ENCODE results near the gene SLC24A3.

Gene SLC24A3

DNA sequence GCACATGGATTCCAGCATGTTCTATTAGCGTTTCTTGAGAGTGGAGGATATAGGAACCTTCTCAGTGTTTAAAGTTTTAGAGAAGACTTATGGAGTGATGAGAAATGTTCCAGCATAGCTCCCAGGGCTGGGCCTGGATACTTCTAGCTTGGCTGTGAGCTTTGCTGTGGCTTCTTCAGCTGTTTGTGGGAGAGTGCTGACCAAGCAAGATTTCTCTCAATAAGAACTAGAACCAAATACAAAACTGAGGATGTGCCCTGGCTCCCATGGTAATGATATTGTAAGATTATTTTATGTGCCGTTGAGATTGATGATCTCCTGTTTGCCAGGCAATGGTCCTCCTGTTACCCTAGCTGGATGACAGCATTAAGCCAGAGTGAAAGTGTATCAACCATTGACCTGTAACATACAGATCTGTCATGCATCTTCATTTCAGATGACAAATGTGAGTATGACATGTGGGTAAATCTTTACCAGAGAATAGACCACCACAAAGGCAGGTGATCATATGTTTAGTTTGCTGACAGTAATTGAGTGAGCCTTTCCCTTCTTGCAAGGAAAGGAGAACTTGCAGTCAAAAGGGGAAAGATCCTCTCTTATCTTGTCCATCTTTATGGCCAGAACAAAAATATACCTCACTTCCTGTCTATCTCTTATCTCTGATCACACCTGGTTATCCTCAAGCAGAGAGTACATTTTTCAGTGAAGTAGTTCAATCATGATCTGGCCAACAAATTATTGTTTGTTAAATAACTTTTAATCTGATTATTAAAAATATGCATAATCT lies 180.1 kb downstream of the SLC24A3 start:
- no peak for DNase-seq

GRCh38 chr20:19396460-19397081 lies 184.1 kb downstream of the SLC24A3 start:
- no peak for DNase-seq

- DNase-seq = no peak
These were observed 184.8 kb downstream of the SLC24A3 start for GRCh38 chr20:19397226-19397625.

- no peak for DNase-seq
These were observed 185.2 kb downstream of the SLC24A3 start for GRCh38 chr20:19397666-19398065.

DNA sequence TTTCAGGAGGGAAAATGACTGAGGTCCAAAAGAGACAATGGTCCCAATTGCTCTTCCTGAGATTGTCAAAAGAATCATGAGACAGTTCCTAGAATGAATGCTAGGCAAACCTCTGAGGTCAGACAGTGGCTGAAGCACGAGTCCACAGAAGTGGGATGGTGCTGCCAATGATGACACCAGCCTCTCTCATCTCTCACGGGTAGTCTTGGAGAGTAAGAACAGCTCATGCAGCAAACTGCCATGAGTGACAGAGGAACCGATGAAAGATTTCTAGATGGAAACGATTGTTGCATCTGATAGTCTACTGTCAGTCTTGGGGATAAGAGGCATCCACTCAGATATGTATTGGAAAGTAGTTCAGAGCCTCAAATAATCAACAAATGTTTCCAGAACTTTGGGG lies 188.7 kb downstream of the SLC24A3 start:
- no peak for DNase-seq

- DNase-seq = no peak
These were observed 191.1 kb downstream of the SLC24A3 start for GRCh38 chr20:19403549-19403948.

- no peak for DNase-seq
These were observed 192.4 kb downstream of the SLC24A3 start for GRCh38 chr20:19404826-19405225.

GRCh38 chr20:19405958-19406357 lies 193.5 kb downstream of the SLC24A3 start:
- DNase-seq = no peak

- DNase-seq = no peak
These were observed 193.9 kb downstream of the SLC24A3 start for GRCh38 chr20:19406381-19406780.

DNA sequence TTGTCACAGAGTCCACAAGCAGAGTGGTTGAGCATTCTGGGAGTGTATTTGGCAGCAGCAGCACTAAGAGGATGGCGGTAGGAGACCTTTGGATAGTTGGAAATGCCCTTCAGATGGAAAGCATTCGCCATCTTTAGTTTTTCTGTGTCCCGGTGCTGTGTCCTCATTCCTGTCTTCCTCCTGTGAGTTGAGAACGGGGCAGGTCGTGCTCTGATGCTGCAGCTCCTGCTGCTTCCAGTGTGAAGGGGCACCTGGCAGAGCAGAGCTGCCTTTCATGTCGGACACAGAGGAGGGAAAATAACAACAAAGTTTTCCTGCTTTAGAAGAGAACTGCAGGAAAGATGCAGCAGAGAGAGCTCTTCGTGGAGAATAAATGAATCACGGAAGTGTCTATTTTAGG lies 194.8 kb downstream of the SLC24A3 start:
- no peak for DNase-seq

DNA sequence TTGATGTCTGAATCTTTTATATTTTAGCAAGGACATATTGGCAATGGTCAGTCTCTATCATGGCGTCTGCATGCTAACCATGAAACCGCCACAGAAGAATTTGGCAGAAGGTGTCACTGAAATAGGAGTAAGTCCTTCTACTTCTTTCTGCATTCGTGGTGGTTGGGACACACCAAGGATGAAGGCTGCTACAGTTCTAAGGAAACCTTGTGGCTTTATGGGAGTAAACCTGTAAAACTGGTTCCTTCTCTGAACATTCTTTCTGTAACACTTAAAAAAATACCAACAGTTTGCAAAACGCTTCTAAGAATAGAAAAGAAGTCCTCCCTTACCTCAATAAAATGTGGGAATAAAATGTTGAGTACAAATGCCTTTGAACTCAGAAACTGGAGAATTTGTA lies 195.3 kb downstream of the SLC24A3 start:
- no peak for DNase-seq

DNA sequence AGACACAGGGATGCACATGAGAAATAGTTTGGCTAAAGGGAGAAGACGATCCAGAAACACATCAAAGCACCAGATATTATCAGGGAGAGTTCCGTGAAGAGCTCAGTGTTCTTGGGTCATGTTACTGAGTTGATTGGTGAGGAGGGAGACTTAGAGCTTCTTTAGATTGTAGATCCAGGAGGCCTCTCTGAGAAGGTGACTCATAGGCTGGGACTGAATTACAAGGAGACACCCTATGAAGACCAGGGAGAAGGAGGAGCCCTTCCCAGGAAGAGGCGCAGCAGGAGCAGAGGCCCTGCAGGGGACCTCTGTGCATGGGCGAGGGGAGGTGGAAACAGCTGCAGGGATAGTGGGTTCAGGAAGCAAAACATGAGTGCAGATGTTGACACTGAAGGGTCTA lies 196.5 kb downstream of the SLC24A3 start:
- DNase-seq = no peak

GRCh38 chr20:19411811-19412210 lies 199.4 kb downstream of the SLC24A3 start:
- DNase-seq = no peak

DNA sequence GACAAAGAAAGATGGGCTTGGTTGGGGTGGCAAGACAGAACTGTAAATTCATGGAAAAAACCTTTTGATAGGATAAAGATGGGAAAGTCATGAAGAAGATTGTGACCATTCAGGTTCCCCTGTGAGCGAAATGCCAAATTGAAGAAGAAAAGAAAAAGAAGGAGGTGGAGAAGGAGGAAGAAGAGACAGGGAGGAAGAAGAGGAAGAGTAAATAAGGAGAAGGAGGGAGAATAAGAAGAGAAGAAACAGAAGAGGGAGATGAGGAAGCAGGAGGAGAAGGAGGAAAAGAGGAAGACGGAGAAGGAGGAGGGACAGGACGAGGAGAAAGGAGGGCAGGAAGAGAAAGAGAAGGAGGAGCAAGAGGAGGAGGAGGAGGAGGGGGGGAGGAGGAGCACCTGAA lies 199.8 kb downstream of the SLC24A3 start:
- no peak for DNase-seq

DNA sequence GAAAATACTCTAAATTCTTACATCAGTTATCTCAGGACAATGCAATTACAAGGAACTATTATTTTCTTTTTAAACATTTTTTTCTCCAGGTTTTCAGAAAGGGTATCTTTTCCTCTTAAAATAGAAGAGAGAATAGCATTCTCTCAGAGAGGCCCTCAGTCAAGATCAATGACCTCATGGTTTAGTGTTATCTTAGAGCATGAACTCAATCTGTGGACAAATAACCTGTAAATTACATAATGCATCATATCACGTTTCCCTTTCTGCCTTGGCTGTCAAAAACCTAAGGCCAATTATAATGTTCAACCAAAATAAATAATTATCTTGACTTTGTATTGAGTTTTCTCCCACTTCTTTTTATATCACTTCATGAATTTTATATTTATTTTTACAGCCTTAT lies 202.2 kb downstream of the SLC24A3 start:
- DNase-seq = no peak

GRCh38 chr20:19415786-19416185 lies 203.3 kb downstream of the SLC24A3 start:
- DNase-seq = no peak

GRCh38 chr20:19416627-19417026 lies 204.2 kb downstream of the SLC24A3 start:
- DNase-seq = no peak

- DNase-seq = no peak
These were observed 207.0 kb downstream of the SLC24A3 start for GRCh38 chr20:19419396-19419795.

- DNase-seq = no peak
These were observed 210.9 kb downstream of the SLC24A3 start for GRCh38 chr20:19423097-19423899.

DNA sequence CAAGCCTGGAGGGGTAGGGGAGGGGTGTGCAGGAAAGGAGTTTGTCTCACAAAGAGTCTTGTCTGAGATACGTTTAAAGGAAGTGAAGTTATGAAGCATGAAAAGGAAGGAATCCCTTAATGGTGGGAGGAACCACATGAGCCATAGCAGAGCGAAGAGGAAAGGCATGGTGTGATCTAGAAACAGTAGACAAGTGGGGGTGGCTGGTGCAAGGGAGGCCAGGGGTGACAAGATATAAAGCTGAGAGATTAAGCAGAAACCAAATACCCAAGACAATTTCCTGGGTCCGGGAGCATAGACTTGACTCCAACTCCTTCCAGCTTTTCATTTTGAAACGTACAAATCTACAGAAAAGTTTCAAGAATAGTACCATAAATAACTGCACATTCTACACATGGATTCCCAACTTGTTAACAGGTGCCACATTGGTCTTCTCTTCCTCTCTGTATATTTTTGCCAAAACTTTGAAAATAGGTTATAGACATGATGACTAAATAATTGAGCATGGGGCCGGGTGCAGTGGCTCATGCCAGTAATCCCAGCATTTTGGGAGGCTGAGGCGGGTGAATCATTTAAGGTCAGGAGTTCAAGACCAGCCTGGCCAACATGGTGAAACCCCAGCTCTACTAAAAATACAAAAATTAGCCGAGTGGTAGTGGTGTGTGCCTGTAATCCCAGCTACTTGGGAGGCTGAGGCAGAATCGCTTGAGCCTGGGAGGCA lies 211.6 kb downstream of the SLC24A3 start:
- DNase-seq = no peak

DNA sequence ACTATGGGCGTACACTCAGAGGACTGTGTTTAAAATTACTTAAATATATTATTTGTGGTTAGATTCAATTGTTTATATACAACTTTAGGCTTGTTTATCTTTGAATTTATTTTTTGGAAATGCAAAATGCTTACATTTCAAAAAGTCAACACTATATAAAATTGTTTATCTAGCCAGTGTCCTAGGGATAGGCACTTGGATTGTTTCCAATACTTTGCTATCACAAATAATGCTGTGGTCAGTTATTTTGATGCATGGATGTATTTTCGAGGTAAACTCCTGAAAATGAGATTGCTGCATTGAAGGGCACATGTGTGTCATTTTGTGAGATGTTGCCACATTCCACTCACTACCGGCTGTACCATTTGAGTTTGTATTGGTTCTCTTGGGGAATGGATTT lies 213.9 kb downstream of the SLC24A3 start:
- no peak for DNase-seq

- DNase-seq = no peak
These were observed 215.0 kb downstream of the SLC24A3 start for GRCh38 chr20:19427480-19427879.

GRCh38 chr20:19427913-19428312 lies 215.5 kb downstream of the SLC24A3 start:
- DNase-seq = no peak

Data from hippocampal formation (tissue), 2 donors.